Measurements from ENCODE around the gene OR5D13.

The OR5D13 gene, protein sequence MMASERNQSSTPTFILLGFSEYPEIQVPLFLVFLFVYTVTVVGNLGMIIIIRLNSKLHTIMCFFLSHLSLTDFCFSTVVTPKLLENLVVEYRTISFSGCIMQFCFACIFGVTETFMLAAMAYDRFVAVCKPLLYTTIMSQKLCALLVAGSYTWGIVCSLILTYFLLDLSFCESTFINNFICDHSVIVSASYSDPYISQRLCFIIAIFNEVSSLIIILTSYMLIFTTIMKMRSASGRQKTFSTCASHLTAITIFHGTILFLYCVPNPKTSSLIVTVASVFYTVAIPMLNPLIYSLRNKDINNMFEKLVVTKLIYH
- total RNA-seq: 0 reads per million in 2 donors

DNA sequence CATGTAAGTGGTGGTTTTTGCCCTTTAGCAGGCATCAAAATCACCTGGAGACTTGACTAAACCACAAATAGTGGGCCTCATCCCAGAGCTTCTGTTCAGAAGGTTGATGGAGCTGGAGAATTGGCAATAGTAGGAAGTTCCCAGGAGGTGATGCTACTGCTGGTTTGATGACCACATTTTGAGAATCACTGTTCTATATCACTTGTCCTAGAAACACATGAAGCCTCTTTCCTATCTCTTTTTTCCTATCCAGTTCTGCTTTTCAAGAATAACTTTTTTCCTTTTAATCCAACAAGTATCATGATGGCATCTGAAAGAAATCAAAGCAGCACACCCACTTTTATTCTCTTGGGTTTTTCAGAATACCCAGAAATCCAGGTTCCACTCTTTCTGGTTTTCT is at the start of gene OR5D13:
TSS of gene OR5D13 (plus strand) at position 301 of the 400 bp plus-strand sequence. CDS start at position 301, 0 bp downstream.
- no peak for DNase-seq

DNA sequence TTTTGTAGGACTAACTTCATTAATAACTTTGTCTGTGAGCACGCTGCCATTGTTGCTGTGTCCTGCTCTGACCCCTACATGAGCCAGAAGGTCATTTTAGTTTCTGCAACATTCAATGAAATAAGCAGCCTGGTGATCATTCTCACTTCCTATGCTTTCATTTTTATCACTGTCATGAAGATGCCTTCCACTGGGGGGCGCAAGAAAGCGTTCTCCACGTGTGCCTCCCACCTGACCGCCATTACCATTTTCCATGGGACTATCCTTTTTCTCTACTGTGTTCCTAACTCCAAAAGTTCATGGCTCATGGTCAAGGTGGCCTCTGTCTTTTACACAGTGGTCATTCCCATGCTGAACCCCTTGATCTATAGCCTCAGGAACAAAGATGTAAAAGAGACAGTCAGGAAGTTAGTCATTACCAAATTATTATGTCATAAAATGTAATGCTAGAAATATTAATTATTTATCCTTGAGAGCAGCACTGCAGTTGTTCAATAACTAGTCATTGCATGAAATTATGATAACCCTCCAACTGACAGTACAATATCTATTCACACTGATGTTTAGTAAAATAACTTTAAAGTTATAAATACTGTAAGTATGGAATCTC is 46.4 kb upstream of the OR5D13 start:
- DNase-seq: no peak

DNA sequence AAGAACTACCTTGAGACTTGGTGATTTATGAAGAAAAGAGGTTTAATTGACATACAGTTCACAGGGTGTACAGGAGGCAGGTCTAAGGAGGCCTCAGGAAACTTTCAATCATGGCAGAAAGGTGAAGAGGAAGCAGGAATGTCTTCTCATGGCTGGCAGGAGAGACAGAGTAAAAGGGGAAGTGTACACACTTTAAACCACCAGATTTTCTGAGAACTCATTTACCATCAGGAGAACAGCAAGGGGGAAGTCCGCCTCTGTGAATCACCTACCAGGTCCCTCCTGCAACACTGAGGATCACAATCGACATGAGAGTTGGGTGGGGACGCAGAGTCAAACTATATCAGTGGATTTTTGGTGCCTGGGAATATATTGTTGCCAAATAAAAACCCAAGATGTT is 40.3 kb upstream of the OR5D13 start:
- no peak for DNase-seq

DNA sequence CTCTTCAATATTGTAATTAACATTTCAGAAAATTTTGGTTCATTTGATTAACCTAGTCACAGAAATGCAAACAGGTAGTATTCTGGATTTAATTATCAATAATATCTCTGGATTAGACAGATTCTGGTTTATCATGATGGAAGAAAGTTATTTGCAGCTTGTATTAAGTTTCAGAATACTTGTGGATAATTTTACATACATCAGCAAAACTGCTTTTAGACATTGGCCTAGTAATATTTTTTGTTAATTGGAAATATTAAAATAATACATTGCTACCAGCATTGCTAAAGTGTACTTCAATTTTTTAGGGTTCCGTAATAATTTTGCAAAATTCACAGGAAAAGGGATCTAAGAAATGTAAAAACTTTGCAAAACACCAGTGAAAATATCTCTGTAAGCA is 18.4 kb downstream of the OR5D13 start:
- DNase-seq: no peak

DNA sequence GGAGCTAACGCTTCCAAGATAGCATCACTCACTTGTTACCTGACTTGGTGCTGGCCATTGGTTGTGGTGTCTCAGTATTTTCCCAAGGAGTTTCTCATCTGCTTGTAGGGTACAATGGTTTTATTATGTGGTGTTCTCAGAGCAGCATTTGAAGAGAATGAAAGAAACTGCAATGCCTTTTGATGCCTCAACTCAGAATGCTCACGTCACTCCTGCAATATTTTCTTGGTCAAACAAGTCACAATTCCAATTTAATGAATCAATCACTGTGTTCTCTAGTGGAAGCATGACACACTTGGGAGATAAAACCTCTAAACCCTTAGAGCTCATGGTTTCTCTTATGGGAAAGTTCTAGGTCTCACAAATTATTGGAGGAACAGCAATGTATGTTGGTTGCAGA is 20.1 kb downstream of the OR5D13 start:
- no peak for DNase-seq

DNA sequence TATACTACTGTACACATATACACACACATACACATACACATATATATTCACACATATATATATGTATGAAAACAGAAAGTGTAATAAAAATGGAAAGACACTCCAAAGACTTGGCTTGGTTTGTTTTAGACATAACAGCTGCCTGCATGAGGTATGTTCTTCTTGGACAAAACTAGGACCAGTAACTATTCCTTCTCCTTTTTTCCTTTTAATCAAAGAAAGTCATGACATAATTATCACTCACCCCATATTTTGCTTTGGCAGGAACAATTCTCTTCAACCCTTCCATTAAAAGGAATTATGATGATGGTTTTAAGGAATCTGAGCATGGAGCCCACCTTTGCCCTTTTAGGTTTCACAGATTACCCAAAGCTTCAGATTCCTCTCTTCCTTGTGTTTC is 22.0 kb downstream of the OR5D13 start, which contains the start of gene OR5D14:
TSS of gene OR5D14 (plus strand) at position 301 of the 400 bp plus-strand sequence. CDS start at position 301, 0 bp downstream.
- no peak for DNase-seq

DNA sequence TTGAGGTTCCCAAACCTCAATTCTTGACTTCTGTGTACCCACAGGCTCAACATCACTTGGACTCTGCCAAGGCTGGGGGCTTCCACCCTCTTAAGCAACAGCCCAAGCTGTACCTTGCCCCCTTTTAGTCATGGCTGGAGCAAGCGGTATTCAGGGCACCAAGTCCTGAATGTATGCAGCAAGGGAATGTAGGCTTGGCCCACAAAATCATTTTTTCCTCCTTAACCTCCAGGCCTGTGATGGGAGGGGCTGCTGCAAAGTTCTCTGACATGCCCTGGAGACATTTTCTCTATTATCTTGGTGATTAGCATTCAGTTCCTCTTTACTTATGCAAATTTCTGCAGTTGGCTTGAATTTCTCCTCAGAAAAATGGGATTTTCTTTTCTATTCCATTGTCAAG is 33.0 kb downstream of the OR5D13 start:
- no peak for DNase-seq

DNA sequence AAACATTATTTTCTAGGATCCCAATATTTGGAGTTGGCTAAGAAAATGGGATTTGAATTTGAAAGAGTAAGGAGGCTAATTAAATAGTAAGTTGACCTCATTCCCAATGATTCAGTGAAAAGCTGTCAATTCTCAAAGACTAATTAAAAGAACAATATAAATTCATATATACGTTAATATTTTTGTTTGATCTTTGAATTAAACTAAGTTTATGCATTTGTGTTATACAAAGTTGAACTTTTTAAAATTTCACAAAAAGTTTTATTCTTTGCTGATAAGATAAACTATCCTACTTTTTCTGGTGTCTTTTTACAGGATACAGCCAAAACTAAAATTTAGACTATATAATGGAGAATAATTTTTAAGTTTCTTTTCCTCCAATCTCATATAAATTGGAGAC is 37.8 kb downstream of the OR5D13 start, which contains the start of gene OR5L1:
TSS of gene OR5L1 (plus strand) at position 301 of the 400 bp plus-strand sequence. CDS start 100 bp downstream, outside the sequence.
- DNase-seq: no peak

DNA sequence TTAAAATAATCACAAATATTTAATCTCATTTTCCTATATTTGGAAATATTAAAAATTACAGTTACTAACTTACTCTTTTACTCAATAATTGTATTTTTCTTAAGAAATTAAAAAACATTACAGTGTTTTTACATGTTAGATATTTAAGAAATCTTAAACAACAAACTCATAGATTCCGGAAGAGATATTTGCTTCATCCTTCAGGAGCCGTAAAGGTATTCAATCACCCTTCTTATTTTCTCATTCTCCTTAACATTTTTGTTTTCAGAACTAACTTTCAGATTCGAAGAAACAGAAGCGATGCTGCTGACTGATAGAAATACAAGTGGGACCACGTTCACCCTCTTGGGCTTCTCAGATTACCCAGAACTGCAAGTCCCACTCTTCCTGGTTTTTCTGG is 46.1 kb downstream of the OR5D13 start, which contains the start of gene OR5D18:
TSS of gene OR5D18 (plus strand) at position 301 of the 400 bp plus-strand sequence. CDS start at position 301, 0 bp downstream.
- no peak for DNase-seq

Measured in activated gamma-delta T cell (primary cell).